TTC549 (cell line): ENCODE results near the gene ZDHHC14.
"Not testable (repeated sequence)": the region's sequence is repeated elsewhere in the genome, so short reads cannot be mapped to it uniquely, and the experiment has no call there.

Experiments
- FAIRE-seq: peaks from 2 replicates; lab custom pipeline; 2012; peaks lifted over from hg19 to GRCh38; lab: Jason Lieb, UNC

The ZDHHC14 gene

GRCh38 chr6:157690441-157691210, 309.6 kb downstream of the ZDHHC14 start:
- FAIRE-seq = no peak

- FAIRE-seq = not testable (repeated sequence)
Measured at GRCh38 chr6:157691621-157692020, 310.6 kb downstream of the ZDHHC14 start.

DNA sequence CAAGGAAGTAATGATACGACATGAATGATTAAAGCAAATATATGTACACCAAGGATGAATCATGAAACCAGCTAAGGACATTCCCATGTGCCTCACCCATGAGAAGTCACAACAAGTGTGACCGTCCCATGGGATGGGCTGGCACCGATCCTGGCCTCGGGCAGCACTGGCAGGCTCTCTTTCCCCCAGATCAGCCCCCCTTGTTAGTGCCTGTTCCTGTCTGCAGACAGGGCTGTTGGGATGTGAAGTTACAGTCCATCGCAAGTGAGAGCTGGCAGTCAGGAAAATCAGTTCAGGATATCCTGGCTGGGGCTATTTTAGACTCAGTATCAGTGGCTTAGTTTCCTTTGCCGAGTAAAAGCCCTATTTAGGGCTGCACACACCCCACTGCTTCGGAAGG, 312.9 kb downstream of the ZDHHC14 start:
- FAIRE-seq = no peak

DNA sequence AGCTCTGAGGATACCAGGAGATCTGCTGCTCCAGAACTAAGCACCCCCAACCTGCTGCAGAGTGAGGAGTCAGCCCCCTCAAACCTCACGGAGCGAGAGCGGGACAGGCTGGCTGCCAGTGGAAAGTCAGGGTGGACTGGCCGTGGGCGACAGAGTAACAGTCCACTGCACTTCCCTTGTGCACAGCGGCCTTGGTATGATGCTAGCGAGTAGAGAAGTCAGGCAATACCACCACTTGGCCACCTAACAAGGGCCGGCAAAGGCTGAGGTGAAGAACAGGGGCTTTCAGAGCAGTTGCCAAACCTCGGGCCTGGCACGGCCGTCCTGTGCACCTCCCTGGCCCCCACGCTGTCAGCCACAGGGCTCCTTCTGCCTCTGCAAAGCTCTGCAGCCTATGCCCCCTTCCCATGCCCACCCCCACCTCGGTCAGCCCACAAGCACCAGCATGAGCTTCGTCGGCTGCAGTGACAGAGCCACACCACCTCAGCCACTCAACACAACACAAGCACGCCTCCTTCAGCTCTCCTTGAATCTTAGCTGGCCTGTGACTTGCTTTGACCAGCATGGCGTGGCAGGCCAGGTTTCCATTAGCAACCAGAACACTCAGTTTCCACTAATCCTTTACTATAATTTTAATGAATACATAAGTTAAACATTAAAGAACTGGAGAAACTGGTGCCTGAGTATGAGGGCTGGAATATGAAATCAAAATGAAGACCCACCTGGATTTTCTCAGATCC, 314.5 kb downstream of the ZDHHC14 start:
- no peak for FAIRE-seq

DNA sequence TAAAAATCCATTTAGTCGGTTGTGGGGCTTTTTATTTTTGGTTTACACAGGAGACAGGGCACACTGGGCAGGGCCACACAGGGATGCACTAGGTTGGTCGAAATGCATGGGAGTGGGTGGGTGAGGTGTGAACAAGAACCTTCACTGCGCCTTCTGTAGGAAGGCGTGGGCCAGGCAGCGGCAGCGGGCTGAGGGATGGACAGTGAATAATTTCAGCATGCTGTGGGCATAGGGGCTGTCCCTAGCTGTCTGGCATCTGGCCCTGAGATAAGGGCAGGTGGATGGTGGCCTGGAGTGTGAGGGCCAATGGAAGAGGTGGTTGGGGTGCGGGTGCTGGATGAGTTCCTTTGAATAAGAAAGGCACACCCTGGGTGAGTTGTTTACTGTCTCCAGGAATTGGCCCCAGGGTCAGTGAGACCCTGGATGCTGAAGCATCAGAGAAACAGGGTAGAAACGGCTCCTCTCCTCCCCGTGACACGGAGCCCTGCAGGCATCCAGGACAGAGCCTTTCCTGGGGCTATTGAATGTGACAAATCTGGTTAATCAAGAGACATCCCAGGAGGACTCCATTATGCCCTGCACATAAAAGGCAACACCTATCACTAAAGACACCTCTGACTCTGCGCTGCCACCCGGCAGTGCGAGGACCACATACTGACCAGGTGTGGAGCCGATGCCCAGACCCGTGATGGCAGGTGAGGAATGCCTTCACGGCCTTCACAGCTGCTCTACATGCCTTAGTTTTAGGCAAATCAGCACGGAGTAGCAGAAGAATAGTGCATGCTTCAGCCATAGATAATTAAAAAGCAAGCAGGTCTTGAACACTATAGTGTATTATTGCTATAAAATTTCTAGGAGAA, 319.0 kb downstream of the ZDHHC14 start:
- FAIRE-seq = no peak

GRCh38 chr6:157706351-157706750, 325.4 kb downstream of the ZDHHC14 start:
- FAIRE-seq = not testable (repeated sequence)

GRCh38 chr6:157706883-157707282, 325.9 kb downstream of the ZDHHC14 start:
- FAIRE-seq = no peak

DNA sequence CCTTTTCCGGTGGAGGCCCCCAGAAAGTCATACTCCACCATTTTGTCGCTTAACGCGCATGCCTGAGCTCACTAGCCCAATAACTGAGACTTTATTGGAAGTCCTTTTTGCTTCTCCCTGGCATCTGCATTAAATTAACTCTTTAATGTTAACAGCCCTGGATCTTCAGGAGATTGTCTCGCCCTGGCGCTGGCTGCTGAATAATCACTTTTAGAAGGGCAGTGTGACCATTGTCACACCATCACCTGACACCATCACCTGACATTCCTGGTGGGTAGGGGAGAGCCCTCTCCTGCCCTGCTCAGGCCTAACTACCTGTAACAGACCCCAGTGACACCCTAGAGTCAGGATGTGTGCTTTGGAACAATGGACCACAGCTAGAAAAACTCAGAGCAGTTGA, 326.6 kb downstream of the ZDHHC14 start:
- FAIRE-seq = no peak

GRCh38 chr6:157708239-157708638, 327.2 kb downstream of the ZDHHC14 start:
- FAIRE-seq = no peak

DNA sequence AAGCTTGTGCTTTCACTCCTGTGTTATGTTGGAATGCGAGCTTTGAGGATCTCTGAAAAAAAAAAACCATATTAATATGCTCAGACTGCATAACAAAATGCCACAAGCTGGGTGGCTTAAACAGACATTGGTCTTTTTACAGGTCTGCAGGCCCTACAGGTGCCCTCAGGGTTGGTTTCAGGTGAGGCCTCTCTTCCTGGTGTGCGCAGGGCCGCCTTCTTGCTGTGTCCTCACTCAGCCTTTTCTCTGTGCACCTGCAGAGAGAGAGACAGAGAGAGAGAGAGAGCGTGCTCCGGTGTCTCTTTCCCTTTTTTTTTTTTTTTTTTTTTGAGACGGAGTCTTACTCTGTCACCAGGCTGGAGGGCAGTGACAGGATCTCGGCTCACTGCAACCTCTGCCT, 327.9 kb downstream of the ZDHHC14 start:
- no peak for FAIRE-seq

- FAIRE-seq = no peak
Measured at GRCh38 chr6:157709555-157709954, 328.6 kb downstream of the ZDHHC14 start.

GRCh38 chr6:157710604-157711003, 329.6 kb downstream of the ZDHHC14 start:
- no peak for FAIRE-seq

GRCh38 chr6:157711060-157711459, 330.1 kb downstream of the ZDHHC14 start:
- FAIRE-seq = no peak

- FAIRE-seq = no peak
Measured at GRCh38 chr6:157712585-157713295, 331.8 kb downstream of the ZDHHC14 start.

- FAIRE-seq = no peak
Measured at GRCh38 chr6:157713451-157714152, 332.6 kb downstream of the ZDHHC14 start.

DNA sequence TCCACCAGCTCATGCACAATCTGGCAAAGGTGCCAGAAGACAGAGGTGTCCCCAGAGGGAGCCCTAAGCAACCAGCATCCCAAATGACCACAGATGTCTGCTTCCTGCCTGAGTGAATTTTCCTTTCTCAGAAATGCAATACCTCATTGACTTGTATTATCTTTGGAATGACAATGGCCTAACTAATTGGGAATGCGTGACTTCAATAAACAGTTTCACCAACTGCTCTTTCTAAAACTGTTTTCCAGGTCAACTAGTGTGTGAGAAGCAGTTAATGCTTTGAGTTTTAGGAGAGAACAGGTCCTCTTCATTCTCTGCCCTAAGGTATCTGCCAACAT, 333.1 kb downstream of the ZDHHC14 start:
- no peak for FAIRE-seq

DNA sequence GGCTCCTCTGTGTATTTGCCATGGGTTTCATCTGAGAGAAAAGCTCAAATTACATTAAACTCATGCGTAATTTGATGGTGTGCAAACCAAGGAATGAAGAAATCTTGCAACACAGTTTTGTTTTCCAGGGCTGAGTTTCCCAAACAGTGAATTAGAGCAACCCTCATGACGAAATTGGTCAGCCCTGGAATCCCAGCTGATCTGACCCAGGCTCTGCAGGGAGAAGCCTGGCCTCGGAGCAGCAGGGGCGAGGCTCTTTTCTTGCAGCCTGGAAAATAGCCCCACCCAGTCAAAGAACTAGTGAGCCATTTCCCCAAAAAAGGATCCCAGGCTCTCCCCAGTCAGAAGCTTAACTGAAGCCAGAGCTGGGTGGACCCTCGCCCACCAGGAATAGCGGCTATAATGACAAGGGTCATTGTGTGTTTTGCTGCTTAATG, 334.8 kb downstream of the ZDHHC14 start:
- FAIRE-seq = no peak

DNA sequence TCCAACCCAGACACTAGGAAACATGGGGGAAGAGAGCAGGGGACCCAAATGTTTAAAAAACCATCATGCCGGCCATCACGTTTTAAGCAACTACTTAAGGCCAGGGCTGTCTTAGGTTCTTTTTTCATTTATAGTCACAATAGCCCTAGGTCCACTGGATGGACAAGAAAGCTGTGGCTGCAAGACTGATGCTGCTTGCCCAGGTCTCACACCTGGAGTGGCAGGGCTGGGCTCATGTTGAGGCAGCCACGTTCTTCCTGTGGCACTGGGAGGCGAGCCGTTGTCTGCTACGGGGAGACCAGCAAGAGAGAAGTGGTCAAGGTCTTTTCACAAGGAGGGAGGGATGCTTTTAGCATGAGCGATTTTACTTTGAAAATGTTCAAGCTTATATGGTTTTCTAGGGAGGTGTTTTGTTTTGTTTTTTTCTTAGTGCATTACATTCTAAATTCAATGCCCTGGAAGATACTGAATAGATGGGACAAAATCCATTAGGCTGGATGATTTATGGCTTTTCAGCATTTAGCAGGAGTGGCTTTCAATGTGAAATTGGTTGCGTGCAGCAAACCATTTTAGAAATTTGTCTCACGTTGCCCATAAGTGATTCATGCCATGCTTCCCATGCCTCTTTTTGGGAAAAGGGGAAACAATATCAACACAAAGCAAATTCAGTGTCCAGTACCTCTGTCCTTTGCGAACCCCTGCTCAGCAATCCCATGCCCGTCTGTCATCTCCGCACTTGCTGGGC, 335.4 kb downstream of the ZDHHC14 start:
- no peak for FAIRE-seq

DNA sequence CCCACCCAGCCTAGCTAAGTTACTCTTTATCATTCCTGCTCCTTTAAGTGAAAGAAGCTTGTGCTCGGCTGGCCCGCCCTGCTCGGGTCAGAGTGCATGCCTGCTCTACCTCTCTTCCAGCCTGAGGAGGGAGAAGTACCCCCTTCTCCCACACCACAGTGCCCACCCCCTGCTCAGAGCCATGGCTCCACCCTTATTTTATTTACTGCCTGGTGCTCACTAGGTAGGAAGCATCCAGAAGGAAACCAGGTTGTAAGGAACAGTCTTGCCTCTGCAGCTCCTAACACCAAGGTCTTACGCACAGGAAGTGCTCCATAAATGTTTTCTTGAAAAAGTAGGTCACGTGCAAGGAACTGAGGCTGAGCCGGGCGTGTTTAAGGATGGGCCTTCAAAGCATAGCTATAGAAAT, 336.4 kb downstream of the ZDHHC14 start:
- no peak for FAIRE-seq

GRCh38 chr6:157718503-157719187, 337.7 kb downstream of the ZDHHC14 start:
- FAIRE-seq = no peak
